Measurements from ENCODE around the gene DPYD.
A peak's percentile ranks its signal among the peaks of the same experiment; 100 is the strongest.

DPYD gene

GRCh38 chr1:97091679-97092078 is 829.2 kb downstream of the DPYD start:
- no peak overlapping the region for H2BK12ac ChIP-seq (ENCODE audit: low read length)
- no peak overlapping the region for H3K4ac ChIP-seq (ENCODE audit: low read length)
- H3K23ac ChIP-seq (ENCODE audit: low read depth, low read length, poor library complexity): no peak overlapping the region
- H3K27ac ChIP-seq (replicated peaks; ENCODE audit: low read length): no peak overlapping the region
- no peak overlapping the region for H4K91ac ChIP-seq (ENCODE audit: low read depth, low read length, poor library complexity)
- no peaks in the 10 kb centered on the region for H3K9me3 ChIP-seq (replicated peaks in 1 of 2; ENCODE audit: control insufficient read depth in 2 of 2, insufficient read depth in 1 of 2, low read depth in 1 of 2, low read length in 2 of 2)
- H2BK15ac ChIP-seq (ENCODE audit: low read length): no peak overlapping the region
- H3K4me2 ChIP-seq (ENCODE audit: insufficient read depth, low read length, poor library complexity, severe bottlenecking): no peak overlapping the region
- H2BK120ac ChIP-seq (ENCODE audit: low read depth, low read length): no peak overlapping the region
- H3K4me1 ChIP-seq (ENCODE audit: control insufficient read depth in 2 of 2, insufficient read depth in 1 of 2, low read depth in 1 of 2, low read length in 2 of 2): peaks cover 2 to 6% of the 10 kb centered on the region in 2 donors
- no peak overlapping the region for H2AK5ac ChIP-seq (ENCODE audit: low read depth, low read length)
- no peak overlapping the region for H3K4me3 ChIP-seq (ENCODE audit: low read length in 2 of 2)
- H3K14ac ChIP-seq (ENCODE audit: low read length): no peak overlapping the region
- no peak overlapping the region for H3K18ac ChIP-seq (ENCODE audit: low read length)
- no peak overlapping the region for H2BK5ac ChIP-seq (ENCODE audit: low read length)
- H3K36me3 ChIP-seq (replicated peaks in 1 of 2; ENCODE audit: control insufficient read depth in 2 of 2, insufficient read depth in 2 of 2, low read length in 2 of 2): no peaks in the 10 kb centered on the region
- H4K8ac ChIP-seq (ENCODE audit: low read depth, low read length): no peak overlapping the region
- H3K79me1 ChIP-seq (ENCODE audit: low read depth, low read length): no peaks in the 10 kb centered on the region
- H3K27me3 ChIP-seq (ENCODE audit: control insufficient read depth in 3 of 3, insufficient read depth in 3 of 3, low read depth in 1 of 3, low read length in 3 of 3): no peaks in the 10 kb centered on the region
- no peak overlapping the region for H2AFZ ChIP-seq (ENCODE audit: low read length)
- no peak for DNase-seq (ENCODE audit: low spot score)
- no peak overlapping the region for H3K9ac ChIP-seq (ENCODE audit: low read depth, low read length, poor library complexity)

DNA sequence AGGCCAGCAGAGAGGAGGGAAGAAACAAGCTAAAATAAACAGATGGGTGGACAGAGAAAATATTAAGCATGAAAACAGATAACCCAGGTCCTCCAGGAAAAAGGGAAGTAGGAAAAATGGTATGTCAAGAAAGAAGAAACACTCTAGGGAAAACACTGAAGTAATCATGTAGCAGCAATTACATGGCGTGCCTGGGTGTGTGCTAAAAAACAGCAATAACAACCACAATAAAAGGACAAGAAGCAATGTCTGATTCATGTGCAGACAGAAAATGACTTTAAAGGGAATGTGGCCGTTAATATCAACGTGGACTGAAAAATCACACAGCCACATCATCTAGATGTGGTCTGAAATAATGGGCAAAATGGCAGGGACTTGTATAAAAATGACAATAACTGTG is 829.6 kb downstream of the DPYD start:
- Histone ChIP-seq H3K36me3 (replicated peaks in 1 of 2; ENCODE audit: control insufficient read depth in 2 of 2, insufficient read depth in 2 of 2, low read length in 2 of 2) (no peaks in the 10 kb centered on the region), H3K23ac (ENCODE audit: low read depth, low read length, poor library complexity) (no peak overlapping the region), H3K4me3 (ENCODE audit: low read length in 2 of 2) (no peak overlapping the region), H2BK5ac (ENCODE audit: low read length) (no peak overlapping the region), H3K4me2 (ENCODE audit: insufficient read depth, low read length, poor library complexity, severe bottlenecking) (no peak overlapping the region), H3K14ac (ENCODE audit: low read length) (no peak overlapping the region), H3K27me3 (ENCODE audit: control insufficient read depth in 3 of 3, insufficient read depth in 3 of 3, low read depth in 1 of 3, low read length in 3 of 3) (no peaks in the 10 kb centered on the region), H2AK5ac (ENCODE audit: low read depth, low read length) (no peak overlapping the region), H2BK15ac (ENCODE audit: low read length) (no peak overlapping the region), H4K8ac (ENCODE audit: low read depth, low read length) (no peak overlapping the region), H3K4ac (ENCODE audit: low read length) (no peak overlapping the region), H2BK120ac (ENCODE audit: low read depth, low read length) (no peak overlapping the region), H4K91ac (ENCODE audit: low read depth, low read length, poor library complexity) (no peak overlapping the region), H2AFZ (ENCODE audit: low read length) (peak overlapping the region; percentile 2), H3K18ac (ENCODE audit: low read length) (no peak overlapping the region), H3K4me1 (ENCODE audit: control insufficient read depth in 2 of 2, insufficient read depth in 1 of 2, low read depth in 1 of 2, low read length in 2 of 2) (peaks cover 2 to 6% of the 10 kb centered on the region in 2 donors), H3K9me3 (replicated peaks in 1 of 2; ENCODE audit: control insufficient read depth in 2 of 2, insufficient read depth in 1 of 2, low read depth in 1 of 2, low read length in 2 of 2) (no peaks in the 10 kb centered on the region), H2BK12ac (ENCODE audit: low read length) (no peak overlapping the region), H3K27ac (replicated peaks; ENCODE audit: low read length) (no peak overlapping the region), H3K79me1 (ENCODE audit: low read depth, low read length) (no peaks in the 10 kb centered on the region), H3K9ac (ENCODE audit: low read depth, low read length, poor library complexity) (no peak overlapping the region)
- no CpG with 5 or more reads among the region's 3 CpGs for WGBS, 2 donors (ENCODE audit: extremely low coverage in 2 of 2, insufficient read length in 2 of 2, insufficient replicate concordance in 1 of 2)
- no peak for DNase-seq (ENCODE audit: low spot score)

DNA sequence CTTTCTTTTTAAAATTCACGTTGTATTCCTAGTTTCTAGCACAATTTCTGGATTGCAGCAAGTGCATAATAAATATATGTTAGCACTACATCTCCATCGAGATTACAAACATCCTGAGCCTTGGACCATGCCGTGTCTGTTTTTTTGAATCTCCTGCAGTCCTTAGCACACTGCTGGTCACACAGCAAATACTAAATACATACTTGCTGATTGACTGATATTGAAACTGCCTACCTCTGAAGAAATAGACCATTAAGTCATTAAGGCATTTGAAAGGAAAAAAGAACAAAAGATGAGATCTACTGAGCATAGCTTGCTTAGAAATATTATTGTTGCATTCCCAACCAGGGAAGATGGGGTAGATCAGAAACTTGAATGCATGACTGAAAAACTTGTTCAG is 830.1 kb downstream of the DPYD start:
- WGBS, 2 donors (ENCODE audit: extremely low coverage in 2 of 2, insufficient read length in 2 of 2, insufficient replicate concordance in 1 of 2): no CpG with 5 or more reads among the region's 3 CpGs
- Histone ChIP-seq H3K4ac (ENCODE audit: low read length) (no peak overlapping the region), H3K36me3 (replicated peaks in 1 of 2; ENCODE audit: control insufficient read depth in 2 of 2, insufficient read depth in 2 of 2, low read length in 2 of 2) (no peaks in the 10 kb centered on the region), H3K9ac (ENCODE audit: low read depth, low read length, poor library complexity) (no peak overlapping the region), H2AFZ (ENCODE audit: low read length) (peak overlapping the region; percentile 2), H4K91ac (ENCODE audit: low read depth, low read length, poor library complexity) (no peak overlapping the region), H3K79me1 (ENCODE audit: low read depth, low read length) (no peaks in the 10 kb centered on the region), H2BK12ac (ENCODE audit: low read length) (no peak overlapping the region), H2BK5ac (ENCODE audit: low read length) (no peak overlapping the region), H3K4me3 (ENCODE audit: low read length in 2 of 2) (no peak overlapping the region), H4K8ac (ENCODE audit: low read depth, low read length) (no peak overlapping the region), H2BK120ac (ENCODE audit: low read depth, low read length) (no peak overlapping the region), H3K18ac (ENCODE audit: low read length) (no peak overlapping the region), H2BK15ac (ENCODE audit: low read length) (no peak overlapping the region), H3K9me3 (replicated peaks in 1 of 2; ENCODE audit: control insufficient read depth in 2 of 2, insufficient read depth in 1 of 2, low read depth in 1 of 2, low read length in 2 of 2) (no peaks in the 10 kb centered on the region), H3K27me3 (ENCODE audit: control insufficient read depth in 3 of 3, insufficient read depth in 3 of 3, low read depth in 1 of 3, low read length in 3 of 3) (no peaks in the 10 kb centered on the region), H3K4me2 (ENCODE audit: insufficient read depth, low read length, poor library complexity, severe bottlenecking) (no peak overlapping the region), H2AK5ac (ENCODE audit: low read depth, low read length) (no peak overlapping the region), H3K14ac (ENCODE audit: low read length) (no peak overlapping the region), H3K4me1 (ENCODE audit: control insufficient read depth in 2 of 2, insufficient read depth in 1 of 2, low read depth in 1 of 2, low read length in 2 of 2) (peaks cover 2 to 6% of the 10 kb centered on the region in 2 donors), H3K27ac (replicated peaks; ENCODE audit: low read length) (no peak overlapping the region), H3K23ac (ENCODE audit: low read depth, low read length, poor library complexity) (no peak overlapping the region)
- no peak for DNase-seq (ENCODE audit: low spot score)

GRCh38 chr1:97089173-97089572 is 831.7 kb downstream of the DPYD start:
- Histone ChIP-seq H3K18ac (ENCODE audit: low read length) (no peak overlapping the region), H3K4me3 (ENCODE audit: low read length in 2 of 2) (no peak overlapping the region), H2BK12ac (ENCODE audit: low read length) (no peak overlapping the region), H3K4me1 (ENCODE audit: control insufficient read depth in 2 of 2, insufficient read depth in 1 of 2, low read depth in 1 of 2, low read length in 2 of 2) (peaks cover 2 to 6% of the 10 kb centered on the region in 2 donors), H2BK15ac (ENCODE audit: low read length) (no peak overlapping the region), H3K79me1 (ENCODE audit: low read depth, low read length) (no peaks in the 10 kb centered on the region), H3K27ac (replicated peaks; ENCODE audit: low read length) (no peak overlapping the region), H2BK120ac (ENCODE audit: low read depth, low read length) (no peak overlapping the region), H3K27me3 (ENCODE audit: control insufficient read depth in 3 of 3, insufficient read depth in 3 of 3, low read depth in 1 of 3, low read length in 3 of 3) (no peaks in the 10 kb centered on the region), H2BK5ac (ENCODE audit: low read length) (no peak overlapping the region), H3K4ac (ENCODE audit: low read length) (no peak overlapping the region), H3K36me3 (replicated peaks in 1 of 2; ENCODE audit: control insufficient read depth in 2 of 2, insufficient read depth in 2 of 2, low read length in 2 of 2) (no peaks in the 10 kb centered on the region), H3K14ac (ENCODE audit: low read length) (no peak overlapping the region), H4K91ac (ENCODE audit: low read depth, low read length, poor library complexity) (no peak overlapping the region), H3K4me2 (ENCODE audit: insufficient read depth, low read length, poor library complexity, severe bottlenecking) (no peak overlapping the region), H3K23ac (ENCODE audit: low read depth, low read length, poor library complexity) (no peak overlapping the region), H4K8ac (ENCODE audit: low read depth, low read length) (no peak overlapping the region), H2AFZ (ENCODE audit: low read length) (no peak overlapping the region), H2AK5ac (ENCODE audit: low read depth, low read length) (no peak overlapping the region), H3K9me3 (replicated peaks in 1 of 2; ENCODE audit: control insufficient read depth in 2 of 2, insufficient read depth in 1 of 2, low read depth in 1 of 2, low read length in 2 of 2) (no peaks in the 10 kb centered on the region), H3K9ac (ENCODE audit: low read depth, low read length, poor library complexity) (no peak overlapping the region)
- no CpG with 5 or more reads among the region's 7 CpGs for WGBS, 2 donors (ENCODE audit: extremely low coverage in 2 of 2, insufficient read length in 2 of 2, insufficient replicate concordance in 1 of 2)
- no peak for DNase-seq (ENCODE audit: low spot score)

Data from neuronal stem cell (in vitro differentiated cells).